K562 (cell line): Measurements from ENCODE around the gene CTNNA3. TPM values are rescaled to one million over a fixed set of nuclear protein-coding genes. Genes with fewer than 3 reads are reported as not detected.

Experiments
- ATF7 ChIP-seq: fragments of 450-650 bp; IDR thresholded peaks from 2 replicates; pipeline ENCODE4 v1.7.1; 2014; ENCODE audit warnings: mild to moderate bottlenecking, moderate library complexity
- ZNF407 ChIP-seq: fragments of 450-650 bp; IDR thresholded peaks from 2 replicates; pipeline ENCODE4 v1.6.1; 2016; ENCODE audit warnings: low read depth
- polyA plus RNA-seq, 8 experiments: library from polyadenylated mRNA; depleted of rRNA in 4 of 8; stranded (reverse) in 5 of 8; unstranded in 3 of 8; fragments of >200 nt; fragmentation: Nextera tagmentation in 2 of 8; fragmentation: Illumina TruSeq in 1 of 8; extraction: Ambion mirVana in 2 of 8; extraction: Trizol in 1 of 8; gene quantifications; 2 replicates each; pipeline versions ENCODE4 v1.2.1 to v1.2.3, GENCODE V29; 2011 to 2014; ENCODE audit warnings: inconsistent platforms in 1 of 8, missing spikeins in 1 of 8
- total RNA-seq, 7 experiments: library from RNA; depleted of rRNA in 6 of 7; stranded (reverse); fragments of >200 nt in 6 of 7; fragmentation: Illumina TruSeq in 2 of 7; extraction: Trizol in 2 of 7; gene quantifications; 2 replicates each; pipeline versions ENCODE4 v1.2.1 to v1.2.3, GENCODE V29; 2011 to 2021; ENCODE audit warnings: low replicate concordance in 1 of 7

CTNNA3 gene
- total and polyA plus RNA-seq, 9 of the 15 experiments (the other 6 are each of a cell fraction or from before 2014, with no cell fraction given), result 0.04 TPM; not detected in 8

- no peak for TF ChIP-seq ZNF407
- no peak for TF ChIP-seq ATF7
- TF ChIP-seq, all 486 proteins: peak for 0
Measured at GRCh38 chr10:67473850-67474633, 222.0 kb downstream of the CTNNA3 start (continued).
